Measurements from ENCODE around the gene EFNA4. TPM values are rescaled to one million over a fixed set of nuclear protein-coding genes. Genes with fewer than 3 reads are reported as not detected.

Gene EFNA4
- total and polyA plus RNA-seq, 2 of the 8 experiments (the other 6 are each of a cell fraction or from before 2014, with no cell fraction given): 21.9 to 23.9 TPM

GRCh38 chr1:155064832-155065429 is 1.4 kb downstream of the EFNA4 start:
- no peak overlapping the region for H4K91ac ChIP-seq (replicated peaks; ENCODE audit: insufficient read length, low read length)
- peaks cover 7 to 20% of the 10 kb centered on the region in 2 experiments for H4K20me1 ChIP-seq (replicated peaks in 1 of 2; ENCODE audit: control insufficient read depth in 1 of 2, insufficient read depth in 2 of 2, low read length in 2 of 2)
- H3K4ac ChIP-seq (replicated peaks; ENCODE audit: insufficient read length, low read depth, low read length): no peak overlapping the region
- 0 out of 2 replicates have a peak overlapping the region, but pooled peaks have one; percentile 8 for H2BK15ac ChIP-seq (ENCODE audit: low read length)
- DNase-seq (ENCODE audit: low read depth in 1 of 2, low spot score in 2 of 2) (no peak), FAIRE-seq (no peak)
- H3K79me2 ChIP-seq (ENCODE audit: control insufficient read depth in 1 of 2, insufficient read depth in 2 of 2, low read length in 2 of 2): peaks cover 0 to 15% of the 10 kb centered on the region in 2 experiments; a peak in 2 of 4 replicates
- peak overlapping the region in 2 of 4 experiments; percentile 60 to 85; a peak in 5 of 8 replicates for H3K4me3 ChIP-seq (ENCODE audit: extremely low read depth in 1 of 4, insufficient read depth in 2 of 4, low read depth in 3 of 4, low read length in 4 of 4)
- no peak overlapping the region for H2BK120ac ChIP-seq (replicated peaks; ENCODE audit: low read depth, low read length)
- no peak overlapping the region for H3K23ac ChIP-seq (ENCODE audit: insufficient read length)
- H3K56ac ChIP-seq (replicated peaks; ENCODE audit: insufficient read length, low read depth, low read length): no peak overlapping the region
- H2BK12ac ChIP-seq (ENCODE audit: low read depth, low read length): no peak overlapping the region
- peak in 1 of 3 experiments; percentile 6; a peak in 1 of 4 replicates for TF ChIP-seq CTCF (IDR thresholded peaks at IDR 0.05; ENCODE audit: control extremely low read depth in 1 of 3, insufficient read depth in 1 of 3, low read depth in 1 of 3, low read length in 3 of 3)
- no peak for TF ChIP-seq RFX5 (IDR thresholded peaks at IDR 0.05; ENCODE audit: borderline replicate concordance, low read depth, low read length)
- TF ChIP-seq CHD2 (IDR thresholded peaks at IDR 0.05; ENCODE audit: low read length): no peak
- no peak overlapping the region for H2BK5ac ChIP-seq (ENCODE audit: low read depth, low read length)
- H3K36me3 ChIP-seq (ENCODE audit: control insufficient read depth in 2 of 4, insufficient read depth in 4 of 4, low read length in 3 of 4): peaks cover 0 to 12% (median 4%) of the 10 kb centered on the region in 4 experiments; a peak in 5 of 8 replicates
- no peak overlapping the region for H4K5ac ChIP-seq (ENCODE audit: insufficient read length, low read depth, low read length)
- H3K4me1 ChIP-seq (replicated peaks in 1 of 4; ENCODE audit: control insufficient read depth in 3 of 4, insufficient read depth in 4 of 4, low read length in 3 of 4): peaks cover 0 to 25% (median 11%) of the 10 kb centered on the region in 4 experiments; a peak in 6 of 7 replicates
- H3K9ac ChIP-seq (replicated peaks in 1 of 4; ENCODE audit: extremely low read depth in 1 of 4, low read depth in 3 of 4, low read length in 3 of 4): no peak overlapping the region
- H4K8ac ChIP-seq (ENCODE audit: extremely low read depth, insufficient read depth, low read length): no peak overlapping the region
- no peak overlapping the region for H3K14ac ChIP-seq (ENCODE audit: insufficient read length)
- H2BK20ac ChIP-seq (ENCODE audit: low read length): no peak overlapping the region
- H3K79me1 ChIP-seq (ENCODE audit: low read depth, low read length): no peaks in the 10 kb centered on the region
- no peak overlapping the region for H3K18ac ChIP-seq (ENCODE audit: extremely low read depth, low read length)
- no peak overlapping the region for H2AFZ ChIP-seq (ENCODE audit: low read length)
- ChIA-PET POLR2A (ENCODE audit: partially characterized antibody) (interaction anchor here (0.9 to 3.1 kb wide), 12 partner anchors 10 to 131 kb away, joined by 3 to 21 read pairs (median 4); partner anchors contain the start of genes EFNA3, KRTCAP2 and SHC1), CTCF (ENCODE audit: partially characterized antibody) (interaction anchor here (0.9 to 33.9 kb wide), 9 partner anchors 0 to 111 kb away, joined by 3 to 907 read pairs (median 14); partner anchors contain the start of genes ADAM15, EFNA3, EFNA4 and KRTCAP2)
- no peaks in the 10 kb centered on the region for H3K9me3 ChIP-seq (ENCODE audit: insufficient read depth in 2 of 2, low read depth in 1 of 2, low read length in 1 of 2)
- H3K4me2 ChIP-seq (ENCODE audit: insufficient read depth in 1 of 2, low read depth in 2 of 2, low read length in 2 of 2): peak overlapping the region; percentile 62 to 68
- peaks cover 0 to 4% (median 2%) of the 10 kb centered on the region in 4 experiments; a peak in 3 of 7 replicates for H3K27me3 ChIP-seq (replicated peaks in 1 of 4; ENCODE audit: control insufficient read depth in 3 of 4, extremely low read depth in 1 of 4, insufficient read depth in 3 of 4, low read length in 3 of 4)
- WGBS, 2 experiments (ENCODE audit: extremely low coverage in 1 of 2, insufficient coverage in 1 of 2, insufficient read length in 1 of 2, insufficient replicate concordance in 2 of 2, low coverage in 1 of 2, low lambda C conversion rate in 2 of 2, missing lambda C conversion rate in 1 of 2): 55% methylated on average over 5 of the region's 5 CpGs; no CpG with 5 or more reads in 1 of the 2 experiments
- no peak overlapping the region for H3K27ac ChIP-seq (ENCODE audit: low read depth, low read length)
- no peak overlapping the region for H2AK5ac ChIP-seq (ENCODE audit: low read depth, low read length)
- H3K23me2 ChIP-seq (ENCODE audit: low read depth, low read length): peaks cover 15% of the 10 kb centered on the region

All from H1 (cell line).